Measurements from ENCODE around the gene DPP9. TPM values are rescaled to one million over a fixed set of nuclear protein-coding genes. Genes with fewer than 3 reads are reported as not detected.

The DPP9 gene
- total and polyA plus RNA-seq, 2 of the 13 experiments (the other 11 are each of a cell fraction or from before 2014, with no cell fraction given) = 8.4 to 25.8 TPM

DNA sequence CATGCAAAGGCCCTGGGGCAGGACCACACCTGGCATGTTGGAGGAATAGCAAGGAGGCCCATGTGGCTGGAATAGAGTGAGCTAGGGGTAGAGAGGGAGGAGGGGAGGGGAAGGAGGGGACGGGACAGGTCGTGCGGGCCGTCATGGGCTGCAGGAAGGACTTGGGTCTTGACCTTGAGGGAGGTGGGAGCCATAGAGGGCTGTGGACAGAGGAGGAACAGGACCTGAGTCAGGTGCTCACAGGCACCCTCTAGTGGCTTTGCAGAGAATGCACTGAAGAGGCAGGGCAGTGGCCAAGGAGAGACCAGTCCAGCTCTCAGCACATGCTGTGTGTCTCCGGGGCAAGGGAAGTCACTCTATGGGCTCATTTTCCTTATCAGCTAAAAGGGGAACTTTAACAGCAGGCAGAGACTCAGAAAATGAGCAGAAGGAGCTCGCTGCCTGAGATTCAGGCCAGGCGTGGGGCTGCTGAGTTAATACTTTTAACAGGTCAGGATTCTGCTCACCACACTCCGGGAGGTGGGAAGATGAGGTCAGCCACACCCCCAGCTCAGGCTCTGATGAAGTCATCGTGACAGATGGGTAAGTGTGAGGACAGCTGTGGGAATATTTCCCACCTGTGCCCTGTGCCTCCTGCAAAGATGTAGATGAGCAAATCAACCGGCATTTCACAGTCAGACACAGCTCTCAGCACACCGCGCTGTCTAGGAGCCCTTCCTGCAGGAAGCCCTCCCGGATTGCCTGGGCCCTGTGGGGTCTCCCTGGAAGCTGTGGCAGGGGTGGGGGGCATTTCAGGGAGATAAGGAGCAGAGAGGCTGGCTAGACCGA lies 90.3 kb downstream of the DPP9 start (continued):
- TF ChIP-seq, protein P1, sequence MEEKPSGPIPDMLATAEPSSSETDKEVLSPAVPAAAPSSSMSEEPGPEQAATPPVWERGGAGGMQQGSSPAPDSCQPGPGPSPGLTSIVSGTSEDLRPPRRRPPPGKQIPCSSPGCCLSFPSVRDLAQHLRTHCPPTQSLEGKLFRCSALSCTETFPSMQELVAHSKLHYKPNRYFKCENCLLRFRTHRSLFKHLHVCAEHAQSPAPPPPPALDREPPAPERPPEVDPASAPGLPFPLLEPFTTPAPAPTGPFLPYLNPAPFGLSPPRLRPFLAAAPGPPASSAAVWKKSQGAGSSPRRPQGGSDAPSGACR (CRISPR knock-in tag; IDR thresholded peaks at IDR 0.05) = no peak
- TF ChIP-seq ZNF224 (CRISPR knock-in tag; IDR thresholded peaks at IDR 0.05) (no peak), ARHGAP35 (CRISPR knock-in tag; IDR thresholded peaks at IDR 0.05; ENCODE audit: borderline replicate concordance) (no peak), CENPT (CRISPR knock-in tag; IDR thresholded peaks at IDR 0.05; ENCODE audit: low read depth) (no peak), RBM39 (IDR thresholded peaks at IDR 0.05; ENCODE audit: low read depth, low read length, poor library complexity, severe bottlenecking) (no peak), ZNF7 (CRISPR knock-in tag; IDR thresholded peaks at IDR 0.05) (no peak), KDM2A (CRISPR knock-in tag; IDR thresholded peaks at IDR 0.05; ENCODE audit: borderline replicate concordance, low read depth) (peak; percentile 43; the same call in 1 of the 2 replicates), U2AF2 (IDR thresholded peaks at IDR 0.05; ENCODE audit: low read depth, low read length) (no peak), ZNF678 (CRISPR knock-in tag; IDR thresholded peaks at IDR 0.05) (no peak), NKX3-1 (CRISPR knock-in tag; IDR thresholded peaks at IDR 0.05) (no peak), EED (CRISPR knock-in tag; IDR thresholded peaks at IDR 0.05) (no peak), ZNF563 (CRISPR knock-in tag; IDR thresholded peaks at IDR 0.05) (no peak), ZMYM4 (CRISPR knock-in tag; IDR thresholded peaks at IDR 0.05) (peak; percentile 48; the same call in 1 of the 2 replicates), SIX4 (CRISPR knock-in tag; IDR thresholded peaks at IDR 0.05) (no peak)
- TF ChIP-seq, protein P2, sequence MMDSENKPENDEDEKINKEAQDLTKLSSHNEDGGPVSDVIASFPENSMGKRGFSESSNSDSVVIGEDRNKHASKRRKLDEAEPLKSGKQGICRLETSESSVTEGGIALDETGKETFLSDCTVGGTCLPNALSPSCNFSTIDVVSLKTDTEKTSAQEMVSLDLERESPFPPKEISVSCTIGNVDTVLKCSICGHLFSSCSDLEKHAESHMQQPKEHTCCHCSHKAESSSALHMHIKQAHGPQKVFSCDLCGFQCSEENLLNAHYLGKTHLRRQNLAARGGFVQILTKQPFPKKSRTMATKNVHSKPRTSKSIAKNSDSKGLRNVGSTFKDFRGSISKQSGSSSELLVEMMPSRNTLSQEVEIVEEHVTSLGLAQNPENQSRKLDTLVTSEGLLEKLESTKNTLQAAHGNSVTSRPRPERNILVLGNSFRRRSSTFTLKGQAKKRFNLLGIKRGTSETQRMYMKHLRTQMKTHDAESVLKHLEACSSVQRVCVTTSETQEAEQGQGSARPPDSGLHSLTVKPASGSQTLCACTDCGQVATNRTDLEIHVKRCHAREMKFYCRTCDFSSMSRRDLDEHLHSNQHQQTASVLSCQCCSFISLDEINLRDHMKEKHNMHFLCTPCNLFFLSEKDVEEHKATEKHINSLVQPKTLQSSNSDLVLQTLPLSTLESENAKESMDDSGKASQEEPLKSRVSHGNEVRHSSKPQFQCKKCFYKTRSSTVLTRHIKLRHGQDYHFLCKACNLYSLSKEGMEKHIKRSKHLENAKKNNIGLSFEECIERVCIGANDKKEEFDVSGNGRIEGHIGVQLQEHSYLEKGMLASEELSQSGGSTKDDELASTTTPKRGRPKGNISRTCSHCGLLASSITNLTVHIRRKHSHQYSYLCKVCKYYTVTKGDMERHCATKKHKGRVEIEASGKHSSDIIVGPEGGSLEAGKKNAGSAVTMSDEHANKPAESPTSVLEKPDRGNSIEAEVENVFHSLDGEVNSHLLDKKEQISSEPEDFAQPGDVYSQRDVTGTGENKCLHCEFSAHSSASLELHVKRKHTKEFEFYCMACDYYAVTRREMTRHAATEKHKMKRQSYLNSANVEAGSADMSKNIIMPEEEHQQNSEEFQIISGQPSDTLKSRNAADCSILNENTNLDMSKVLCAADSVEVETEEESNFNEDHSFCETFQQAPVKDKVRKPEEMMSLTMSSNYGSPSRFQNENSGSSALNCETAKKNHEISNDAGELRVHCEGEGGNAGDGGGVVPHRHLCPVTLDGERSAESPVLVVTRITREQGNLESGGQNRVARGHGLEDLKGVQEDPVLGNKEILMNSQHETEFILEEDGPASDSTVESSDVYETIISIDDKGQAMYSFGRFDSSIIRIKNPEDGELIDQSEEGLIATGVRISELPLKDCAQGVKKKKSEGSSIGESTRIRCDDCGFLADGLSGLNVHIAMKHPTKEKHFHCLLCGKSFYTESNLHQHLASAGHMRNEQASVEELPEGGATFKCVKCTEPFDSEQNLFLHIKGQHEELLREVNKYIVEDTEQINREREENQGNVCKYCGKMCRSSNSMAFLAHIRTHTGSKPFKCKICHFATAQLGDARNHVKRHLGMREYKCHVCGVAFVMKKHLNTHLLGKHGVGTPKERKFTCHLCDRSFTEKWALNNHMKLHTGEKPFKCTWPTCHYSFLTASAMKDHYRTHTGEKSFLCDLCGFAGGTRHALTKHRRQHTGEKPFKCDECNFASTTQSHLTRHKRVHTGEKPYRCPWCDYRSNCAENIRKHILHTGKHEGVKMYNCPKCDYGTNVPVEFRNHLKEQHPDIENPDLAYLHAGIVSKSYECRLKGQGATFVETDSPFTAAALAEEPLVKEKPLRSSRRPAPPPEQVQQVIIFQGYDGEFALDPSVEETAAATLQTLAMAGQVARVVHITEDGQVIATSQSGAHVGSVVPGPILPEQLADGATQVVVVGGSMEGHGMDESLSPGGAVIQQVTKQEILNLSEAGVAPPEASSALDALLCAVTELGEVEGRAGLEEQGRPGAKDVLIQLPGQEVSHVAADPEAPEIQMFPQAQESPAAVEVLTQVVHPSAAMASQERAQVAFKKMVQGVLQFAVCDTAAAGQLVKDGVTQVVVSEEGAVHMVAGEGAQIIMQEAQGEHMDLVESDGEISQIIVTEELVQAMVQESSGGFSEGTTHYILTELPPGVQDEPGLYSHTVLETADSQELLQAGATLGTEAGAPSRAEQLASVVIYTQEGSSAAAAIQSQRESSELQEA (CRISPR knock-in tag; IDR thresholded peaks at IDR 0.05; ENCODE audit: not compliant biosample characterization) = peak; percentile 30
- TF ChIP-seq, protein P3, sequence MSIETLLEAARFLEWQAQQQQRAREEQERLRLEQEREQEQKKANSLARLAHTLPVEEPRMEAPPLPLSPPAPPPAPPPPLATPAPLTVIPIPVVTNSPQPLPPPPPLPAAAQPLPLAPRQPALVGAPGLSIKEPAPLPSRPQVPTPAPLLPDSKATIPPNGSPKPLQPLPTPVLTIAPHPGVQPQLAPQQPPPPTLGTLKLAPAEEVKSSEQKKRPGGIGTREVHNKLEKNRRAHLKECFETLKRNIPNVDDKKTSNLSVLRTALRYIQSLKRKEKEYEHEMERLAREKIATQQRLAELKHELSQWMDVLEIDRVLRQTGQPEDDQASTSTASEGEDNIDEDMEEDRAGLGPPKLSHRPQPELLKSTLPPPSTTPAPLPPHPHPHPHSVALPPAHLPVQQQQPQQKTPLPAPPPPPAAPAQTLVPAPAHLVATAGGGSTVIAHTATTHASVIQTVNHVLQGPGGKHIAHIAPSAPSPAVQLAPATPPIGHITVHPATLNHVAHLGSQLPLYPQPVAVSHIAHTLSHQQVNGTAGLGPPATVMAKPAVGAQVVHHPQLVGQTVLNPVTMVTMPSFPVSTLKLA (IDR thresholded peaks at IDR 0.05) = no peak
